ENCODE measurements around the gene PTPRK. TPM values are rescaled to one million over a fixed set of nuclear protein-coding genes. Genes with fewer than 3 reads are reported as not detected.

The PTPRK gene
- total RNA-seq, 4 donors from 2014 or later: 20.0 to 64.2 (median 36.6) TPM

GRCh38 chr6:128305976-128306375, 214.4 kb downstream of the PTPRK start:
- H3K36me3 ChIP-seq: no peaks in the 10 kb centered on the region
- intact Hi-C loops (cut with DNase I; ENCODE audit: low total_unique reads): no loop called here
- TF ChIP-seq POLR2A (IDR thresholded peaks at IDR 0.05) (no peak), CTCF (IDR thresholded peaks at IDR 0.05) (no peak)
- no peaks in the 10 kb centered on the region for H3K9me3 ChIP-seq
- no peak for DNase-seq
- no peak overlapping the region for H3K4me3 ChIP-seq
- H3K4me1 ChIP-seq: no peaks in the 10 kb centered on the region
- no peaks in the 10 kb centered on the region for H3K27me3 ChIP-seq
- H3K27ac ChIP-seq: no peak overlapping the region

- Histone ChIP-seq H3K27me3 (no peaks in the 10 kb centered on the region), H3K4me1 (no peaks in the 10 kb centered on the region), H3K36me3 (no peaks in the 10 kb centered on the region), H3K4me3 (no peak overlapping the region), H3K9me3 (no peaks in the 10 kb centered on the region), H3K27ac (no peak overlapping the region)
- no peak for TF ChIP-seq POLR2A (IDR thresholded peaks at IDR 0.05)
- no peak for TF ChIP-seq CTCF (IDR thresholded peaks at IDR 0.05)
- DNase-seq: no peak
- intact Hi-C loops (cut with DNase I; ENCODE audit: low total_unique reads): no loop called here
These were observed 215.2 kb downstream of the PTPRK start for GRCh38 chr6:128305228-128305627.

GRCh38 chr6:128303870-128304269, 216.5 kb downstream of the PTPRK start:
- Histone ChIP-seq H3K27me3 (no peaks in the 10 kb centered on the region), H3K9me3 (no peaks in the 10 kb centered on the region), H3K36me3 (no peaks in the 10 kb centered on the region), H3K27ac (no peak overlapping the region), H3K4me3 (no peak overlapping the region), H3K4me1 (no peaks in the 10 kb centered on the region)
- no peak for DNase-seq
- TF ChIP-seq CTCF (IDR thresholded peaks at IDR 0.05) (no peak), POLR2A (IDR thresholded peaks at IDR 0.05) (no peak)
- intact Hi-C loops (cut with DNase I; ENCODE audit: low total_unique reads): no loop called here

- H3K9me3 ChIP-seq: no peaks in the 10 kb centered on the region
- TF ChIP-seq CTCF (IDR thresholded peaks at IDR 0.05): no peak
- TF ChIP-seq POLR2A (IDR thresholded peaks at IDR 0.05): no peak
- H3K27me3 ChIP-seq: no peaks in the 10 kb centered on the region
- no peaks in the 10 kb centered on the region for H3K36me3 ChIP-seq
- no peak for DNase-seq
- intact Hi-C loops (cut with DNase I; ENCODE audit: low total_unique reads): no loop called here
- no peak overlapping the region for H3K4me3 ChIP-seq
- H3K27ac ChIP-seq: no peak overlapping the region
- H3K4me1 ChIP-seq: no peaks in the 10 kb centered on the region
These were observed 217.5 kb downstream of the PTPRK start for GRCh38 chr6:128302942-128303341.

GRCh38 chr6:128295670-128296069, 224.7 kb downstream of the PTPRK start:
- H3K27me3 ChIP-seq: no peaks in the 10 kb centered on the region
- no peak overlapping the region for H3K27ac ChIP-seq
- no peaks in the 10 kb centered on the region for H3K4me1 ChIP-seq
- TF ChIP-seq POLR2A (IDR thresholded peaks at IDR 0.05) (no peak), CTCF (IDR thresholded peaks at IDR 0.05) (no peak)
- no peaks in the 10 kb centered on the region for H3K36me3 ChIP-seq
- no peak for DNase-seq
- H3K9me3 ChIP-seq: no peaks in the 10 kb centered on the region
- intact Hi-C loops (cut with DNase I; ENCODE audit: low total_unique reads): no loop called here
- no peak overlapping the region for H3K4me3 ChIP-seq
